Common myeloid progenitor, CD34-positive (primary cell): ENCODE results near the gene B4GALNT4.
"Not testable (repeated sequence)": the region's sequence is repeated elsewhere in the genome, so short reads cannot be mapped to it uniquely, and the experiment has no call there.

Source experiments
- CTCF ChIA-PET: fragments of 350-600 bp; sonication (Branson Sonifier 250); formaldehyde crosslinking; loops from one replicate; lab custom pipeline; 2021; ENCODE audit warnings: antibody characterized with exemption; lab: Charles Lee
- POLR2A ChIA-PET: fragments of 350-600 bp; sonication (Branson Sonifier 250); formaldehyde crosslinking; loops from one replicate; lab custom pipeline; 2021; ENCODE audit warnings: antibody characterized with exemption; lab: Charles Lee
- DNase-seq, 3 donors: peaks; one replicate each; pipeline versions ENCODE4 v3.0.0 to v3.0.0-alpha.2; 2013
- H3K27ac ChIP-seq, 2 experiments: 1 replicate in 1 of 2; 2 replicates in 1 of 2; pipeline ENCODE4 v1.7.0; 2013; ENCODE audit warnings: inconsistent platforms in 2 of 2, low read length in 2 of 2, mild to moderate bottlenecking in 2 of 2, low read depth in 1 of 2, moderate library complexity in 1 of 2; ENCODE audit not compliant: severe bottlenecking in 2 of 2, insufficient read depth in 1 of 2, poor library complexity in 1 of 2
- H3K27me3 ChIP-seq, 5 experiments: replicated peaks in 2 of 5; 1 replicate in 3 of 5; 2 replicates in 2 of 5; pipeline versions ENCODE4 v1.6.1 to v1.7.0; 2013; ENCODE audit warnings: low read length in 4 of 5, mild to moderate bottlenecking in 2 of 5, moderate library complexity in 2 of 5, inconsistent platforms in 1 of 5; ENCODE audit not compliant: insufficient read depth in 5 of 5, control insufficient read depth in 4 of 5
- H3K36me3 ChIP-seq, 4 experiments: 1 replicate in 2 of 4; 2 replicates in 2 of 4; pipeline versions ENCODE4 v1.6.1 to v1.7.0; 2013; ENCODE audit warnings: low read length in 3 of 4, control low read depth in 1 of 4, mild to moderate bottlenecking in 1 of 4; ENCODE audit not compliant: control insufficient read depth in 4 of 4, insufficient read depth in 4 of 4
- H3K4me1 ChIP-seq, 4 experiments: 1 replicate in 3 of 4; 2 replicates in 1 of 4; pipeline versions ENCODE4 v1.6.1 to v1.7.1; 2013; ENCODE audit warnings: low read length in 3 of 4, mild to moderate bottlenecking in 3 of 4, control low read depth in 1 of 4, inconsistent platforms in 1 of 4, moderate library complexity in 1 of 4; ENCODE audit not compliant: control insufficient read depth in 4 of 4, insufficient read depth in 4 of 4; ENCODE audit errors: control extremely low read depth in 1 of 4
- H3K4me3 ChIP-seq, 7 experiments: 1 replicate in 4 of 7; 2 replicates in 3 of 7; pipeline versions ENCODE4 v1.5.1 to v1.7.0; 2013; ENCODE audit warnings: mild to moderate bottlenecking in 7 of 7, low read length in 6 of 7, moderate library complexity in 6 of 7, inconsistent platforms in 2 of 7, low read depth in 2 of 7, control low read depth in 1 of 7; ENCODE audit not compliant: insufficient read depth in 4 of 7, control insufficient read depth in 1 of 7; ENCODE audit errors: extremely low read depth in 1 of 7
- H3K9me3 ChIP-seq, 5 experiments: 1 replicate in 4 of 5; 2 replicates in 1 of 5; pipeline versions ENCODE4 v1.6.1 to v1.7.1; 2013; ENCODE audit warnings: low read length in 4 of 5, mild to moderate bottlenecking in 2 of 5, inconsistent platforms in 1 of 5, low read depth in 1 of 5, moderate library complexity in 1 of 5; ENCODE audit not compliant: control insufficient read depth in 4 of 5, insufficient read depth in 2 of 5; ENCODE audit errors: control extremely low read depth in 1 of 5
- WGBS: methylation state at CpG from one replicate; pipeline ENCODE4 v1.1.5; 2013; ENCODE audit not compliant: insufficient coverage; 5-methylcytosine and 5-hydroxymethylcytosine counted together

Gene B4GALNT4

GRCh38 chr11:344836-345578 lies 24.3 kb upstream of the B4GALNT4 start:
- Histone ChIP-seq H3K27me3 (no peaks in the 10 kb centered on the region), H3K9me3 (no peaks in the 10 kb centered on the region), H3K36me3 (no peaks in the 10 kb centered on the region), H3K27ac (no peak overlapping the region), H3K4me3 (no peak overlapping the region), H3K4me1 (peaks cover 0 to 15% (median 2%) of the 10 kb centered on the region in 4 experiments)
- POLR2A ChIA-PET, result no interaction called here
- CTCF ChIA-PET, result interaction anchor here (1.5 to 2.4 kb wide), 3 partner anchors 9 to 36 kb away, joined by 3 to 6 read pairs (median 3); no protein-coding TSS in a partner anchor
- no peak for DNase-seq
- 96% methylated on average over 8 of the region's 11 CpGs for WGBS

GRCh38 chr11:346529-346928 lies 22.8 kb upstream of the B4GALNT4 start:
- WGBS, result 100% methylated on average over 3 of the region's 3 CpGs
- CTCF ChIA-PET, result interaction anchor here (1.0 to 2.4 kb wide), 3 partner anchors 9 to 24 kb away, joined by 3 to 6 read pairs (median 3); no protein-coding TSS in a partner anchor
- POLR2A ChIA-PET, result no interaction called here

GRCh38 chr11:349270-349954 lies 19.9 kb upstream of the B4GALNT4 start:
- WGBS, result 100% methylated on average over 2 of the region's 8 CpGs

More at GRCh38 chr11:346529-346928, 22.8 kb upstream of the B4GALNT4 start:
- H3K9me3 ChIP-seq, result no peaks in the 10 kb centered on the region
- H3K27ac ChIP-seq, result no peak overlapping the region
- no peaks in the 10 kb centered on the region for H3K27me3 ChIP-seq
- DNase-seq, result no peak
- peaks cover 0 to 27% (median 14%) of the 10 kb centered on the region in 4 experiments for H3K4me1 ChIP-seq
- H3K4me3 ChIP-seq, result no peak overlapping the region
- H3K36me3 ChIP-seq, result no peaks in the 10 kb centered on the region

GRCh38 chr11:350033-350722 lies 19.1 kb upstream of the B4GALNT4 start:
- H3K9me3 ChIP-seq, H3K27ac ChIP-seq, DNase-seq, H3K27me3 ChIP-seq, H3K36me3 ChIP-seq: not testable (repeated sequence)
- CTCF ChIA-PET, result interaction anchor here (1.0 to 1.6 kb wide), 3 partner anchors 17 to 99 kb away, joined by 3 to 4 read pairs (median 3); no protein-coding TSS in a partner anchor
- WGBS, result 92% methylated on average over 9 of the region's 16 CpGs
- Histone ChIP-seq H3K4me3 (peak overlapping the region in 1 of 7 experiments; percentile 5), H3K4me1 (peaks cover 1 to 53% (median 25%) of the 10 kb centered on the region in 4 experiments)
- POLR2A ChIA-PET, result interaction anchor here (0.7 kb wide), 2 partner anchors 33 to 83 kb away, joined by 4 to 5 read pairs; no protein-coding TSS in a partner anchor

More at GRCh38 chr11:349270-349954, 19.9 kb upstream of the B4GALNT4 start:
- DNase-seq, H3K27ac ChIP-seq, H3K9me3 ChIP-seq, H3K36me3 ChIP-seq, POLR2A ChIA-PET, H3K4me3 ChIP-seq, H3K27me3 ChIP-seq: not testable (repeated sequence)
- peaks cover 0 to 47% (median 24%) of the 10 kb centered on the region in 4 experiments for H3K4me1 ChIP-seq
- CTCF ChIA-PET, result interaction anchor here (0.7 to 2.7 kb wide), 6 partner anchors 9 to 43 kb away, joined by 3 to 9 read pairs (median 4); no protein-coding TSS in a partner anchor

GRCh38 chr11:350723-351255 lies 18.5 kb upstream of the B4GALNT4 start:
- H3K4me1 ChIP-seq, result peaks cover 4 to 59% (median 31%) of the 10 kb centered on the region in 4 experiments
- 44% methylated on average over 13 of the region's 18 CpGs for WGBS
- ChIA-PET CTCF (interaction anchor here (1.0 to 1.4 kb wide), 2 partner anchors 17 to 100 kb away, joined by 3 to 4 read pairs; no protein-coding TSS in a partner anchor), POLR2A (interaction anchor here (0.7 kb wide), 2 partner anchors 34 to 84 kb away, joined by 4 to 5 read pairs; no protein-coding TSS in a partner anchor)
- H3K27ac ChIP-seq, result no peak overlapping the region
- H3K9me3 ChIP-seq, result no peaks in the 10 kb centered on the region
- no peaks in the 10 kb centered on the region for H3K36me3 ChIP-seq
- peak overlapping the region in 2 of 7 experiments; percentile 5 to 26 for H3K4me3 ChIP-seq
- H3K27me3 ChIP-seq, result no peaks in the 10 kb centered on the region
- peak in 1 of 3 donors; percentile 30 for DNase-seq

GRCh38 chr11:351411-351810 lies 17.9 kb upstream of the B4GALNT4 start:
- Histone ChIP-seq H3K4me1 (peaks cover 4 to 61% (median 33%) of the 10 kb centered on the region in 4 experiments), H3K36me3 (no peaks in the 10 kb centered on the region), H3K9me3 (no peaks in the 10 kb centered on the region), H3K27me3 (no peaks in the 10 kb centered on the region), H3K4me3 (no peak overlapping the region), H3K27ac (no peak overlapping the region)
- ChIA-PET POLR2A (no interaction called here), CTCF (interaction anchor here (1.0 to 1.4 kb wide), 2 partner anchors 18 to 101 kb away, joined by 3 to 4 read pairs; no protein-coding TSS in a partner anchor)
- DNase-seq, result no peak
- 99% methylated on average over 13 of the region's 14 CpGs for WGBS
